GM23248 (cell line): Measurements from ENCODE around the gene AK2. TPM values are rescaled to one million over a fixed set of nuclear protein-coding genes. Genes with fewer than 3 reads are reported as not detected.
"Not testable (repeated sequence)": the region's sequence is repeated elsewhere in the genome, so short reads cannot be mapped to it uniquely, and the experiment has no call there.

Experiments used
- DNase-seq: peaks from one replicate; pipeline ENCODE4 v3.0.0-alpha.2; 2015
- H2AFZ ChIP-seq: fragments of 200-600 bp; sonication (generic); 2 replicates; pipeline ENCODE4 v1.6.1; 2016; ENCODE audit warnings: antibody characterized with exemption
- H3F3A ChIP-seq: fragments of 200-600 bp; sonication (generic); 2 replicates; pipeline ENCODE4 v1.6.1; 2016; ENCODE audit warnings: mild to moderate bottlenecking, antibody characterized with exemption, mixed run types; ENCODE audit not compliant: insufficient read depth
- H3K27ac ChIP-seq: fragments of 200-600 bp; sonication (generic); 2 replicates; pipeline ENCODE4 v1.5.1; 2016; ENCODE audit warnings: mild to moderate bottlenecking
- H3K27me3 ChIP-seq: fragments of 200-600 bp; sonication (generic); replicated peaks from 2 replicates; pipeline ENCODE4 v1.6.1; 2016; ENCODE audit warnings: mild to moderate bottlenecking; ENCODE audit not compliant: insufficient read depth
- H3K36me3 ChIP-seq: fragments of 200-600 bp; sonication (generic); 2 replicates; pipeline ENCODE4 v1.6.1; 2016; ENCODE audit warnings: low read depth, mild to moderate bottlenecking
- H3K4me1 ChIP-seq: fragments of 200-600 bp; sonication (generic); 2 replicates; pipeline ENCODE4 v1.6.1; 2016; ENCODE audit warnings: mild to moderate bottlenecking; ENCODE audit not compliant: insufficient read depth
- H3K4me2 ChIP-seq: fragments of 200-600 bp; sonication (generic); one replicate; pipeline ENCODE4 v1.6.1; 2016; ENCODE audit warnings: mild to moderate bottlenecking; ENCODE audit not compliant: unreplicated experiment
- H3K4me3 ChIP-seq: fragments of 200-600 bp; sonication (generic); 2 replicates; pipeline ENCODE4 v1.5.1; 2016; ENCODE audit warnings: mild to moderate bottlenecking
- H3K79me2 ChIP-seq: fragments of 200-600 bp; sonication (generic); 2 replicates; pipeline ENCODE4 v1.6.1; 2016; ENCODE audit warnings: mild to moderate bottlenecking; ENCODE audit not compliant: insufficient read depth
- H3K9ac ChIP-seq: fragments of 200-600 bp; sonication (generic); 2 replicates; pipeline ENCODE4 v1.6.1; 2016; ENCODE audit warnings: mild to moderate bottlenecking
- H3K9me2 ChIP-seq: fragments of 200-600 bp; sonication (generic); 2 replicates; pipeline ENCODE4 v1.6.1; 2016; ENCODE audit warnings: mixed run types, mild to moderate bottlenecking, moderate library complexity; ENCODE audit not compliant: insufficient read depth
- H3K9me3 ChIP-seq: fragments of 200-600 bp; sonication (generic); one replicate; pipeline ENCODE4 v1.6.1; 2017; ENCODE audit warnings: low read depth
- H4K20me1 ChIP-seq: fragments of 200-600 bp; sonication (generic); 2 replicates; pipeline ENCODE4 v1.6.0; 2016; ENCODE audit not compliant: insufficient read depth
- EZH2 ChIP-seq: fragments of 200-600 bp; sonication (generic); IDR thresholded peaks from 2 replicates; pipeline ENCODE4 v1.6.1; 2018; ENCODE audit warnings: antibody characterized with exemption, mild to moderate bottlenecking; ENCODE audit not compliant: insufficient read depth, poor library complexity, severe bottlenecking
- EZH2phosphoT487 ChIP-seq: fragments of 200-600 bp; sonication (generic); IDR thresholded peaks from 2 replicates; pipeline ENCODE4 v1.6.1; 2018; ENCODE audit warnings: antibody characterized with exemption, moderate library complexity, mild to moderate bottlenecking, low read depth; ENCODE audit not compliant: insufficient read depth
- WGBS, 2 experiments: methylation state at CpG; one replicate each; pipeline ENCODE4 v1.1.6; 2015 to 2017; ENCODE audit warnings: low lambda C conversion rate in 2 of 2, low coverage in 1 of 2; ENCODE audit errors: missing lambda C conversion rate in 2 of 2; 5-methylcytosine and 5-hydroxymethylcytosine counted together
- in situ Hi-C: fragments of 300-500 bp; cut with MboI; formaldehyde crosslinking; loops from 2 replicates; pipeline ENCODE4 v1.15.0; 2020
- polyA plus RNA-seq: library from polyadenylated mRNA; unstranded; fragments of >200 nt; fragmentation: Nextera tagmentation; extraction: Ambion mirVana; gene quantifications from 2 replicates; pipeline ENCODE4 v1.2.1, GENCODE V29; 2016
- total RNA-seq: library from RNA; depleted of rRNA; stranded (reverse); fragments of >200 nt; shearing (Covaris generic); gene quantifications from 2 replicates; pipeline ENCODE4 v1.2.3, GENCODE V29; 2014

Gene AK2
- total and polyA plus RNA-seq, 2 experiments from 2014 or later: 134 to 179 TPM

DNA sequence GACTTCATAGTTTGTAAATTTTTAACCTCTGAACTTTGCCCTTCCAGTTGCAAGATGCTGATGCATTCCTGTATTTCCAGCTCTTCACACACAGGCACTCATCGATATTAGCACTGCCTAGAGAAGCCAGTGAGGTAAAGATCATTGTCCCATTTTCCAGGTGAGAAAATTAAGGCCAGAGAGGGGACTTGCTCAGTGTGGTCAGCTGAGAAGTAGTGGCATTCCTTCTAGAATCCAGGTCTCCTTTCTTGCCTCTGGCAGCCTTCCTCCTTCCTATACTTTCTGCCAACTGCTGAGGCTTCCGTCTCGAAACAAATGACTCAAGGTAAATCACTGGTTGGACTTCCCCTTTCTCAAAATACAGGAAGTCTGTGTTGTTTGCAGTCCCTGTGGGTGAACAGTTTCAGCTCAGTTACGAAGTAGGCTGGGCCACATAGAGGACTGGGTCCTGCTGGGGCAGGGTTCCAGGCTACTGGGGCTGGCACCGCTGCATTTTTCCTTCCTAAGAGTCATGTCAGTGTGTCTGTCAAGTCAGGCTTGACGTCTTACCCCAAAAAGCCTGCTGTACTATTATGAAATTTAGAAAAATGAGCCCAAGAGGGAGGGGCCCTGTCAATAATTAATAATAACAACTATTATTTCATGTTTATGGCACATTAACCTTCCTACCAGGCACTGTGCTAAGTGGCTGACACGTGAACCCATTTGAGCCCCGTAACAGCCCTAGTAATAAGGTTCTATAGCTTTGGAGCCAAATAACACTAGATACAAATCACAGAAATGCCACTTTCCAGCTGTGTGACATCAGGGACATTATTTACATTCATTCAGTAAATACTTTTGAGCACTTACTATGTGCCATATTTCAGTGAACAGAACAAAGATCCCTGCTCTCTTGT, 55.4 kb downstream of the AK2 start:
- DNase-seq: peak; percentile 91
- H3K4me1 ChIP-seq: peaks cover 20% of the 10 kb centered on the region
- peak overlapping the region; percentile 68 for H3K9ac ChIP-seq
- no peak overlapping the region for H3K4me3 ChIP-seq
- no peaks in the 10 kb centered on the region for H3K79me2 ChIP-seq
- no peaks in the 10 kb centered on the region for H3K27me3 ChIP-seq
- peaks cover 11% of the 10 kb centered on the region; the same call in 1 of the 2 replicates for H3F3A ChIP-seq
- no peaks in the 10 kb centered on the region for H4K20me1 ChIP-seq
- H3K9me3 ChIP-seq: no peaks in the 10 kb centered on the region
- TF ChIP-seq EZH2phosphoT487: no peak
- no peak for TF ChIP-seq EZH2
- H2AFZ ChIP-seq: peak overlapping the region; percentile 81
- in situ Hi-C loops: no loop called here
- peak overlapping the region; percentile 75 for H3K27ac ChIP-seq
- H3K36me3 ChIP-seq: no peaks in the 10 kb centered on the region
- WGBS, 2 experiments: 17 to 20% methylated on average over 8 of the region's 8 CpGs
- H3K9me2 ChIP-seq: no peaks in the 10 kb centered on the region
- H3K4me2 ChIP-seq: peak overlapping the region; percentile 55

DNA sequence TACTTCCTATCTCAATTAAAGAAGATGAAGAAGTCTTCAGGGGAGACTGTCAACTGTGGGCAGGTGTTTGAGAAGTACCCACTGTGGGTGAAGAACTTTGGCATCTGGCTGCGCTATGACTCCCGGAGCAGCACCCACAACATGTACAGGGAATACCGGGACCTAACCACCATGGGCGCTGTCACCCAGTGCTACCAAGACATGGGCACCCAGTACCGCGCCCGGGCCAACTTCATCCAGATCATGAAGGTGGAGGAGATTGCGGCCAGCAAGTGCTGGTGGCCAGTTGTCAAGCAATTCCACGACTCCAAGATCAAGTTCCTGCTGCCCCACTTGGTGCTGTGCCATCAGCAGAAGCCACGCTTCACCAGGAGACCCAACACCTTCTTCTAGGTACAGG, 56.6 kb downstream of the AK2 start:
- Histone ChIP-seq H3K4me1 (peaks cover 20% of the 10 kb centered on the region), H3K4me3 (no peak overlapping the region), H3F3A (peaks cover 8% of the 10 kb centered on the region; the same call in 1 of the 2 replicates), H3K9ac (no peak overlapping the region), H3K27ac (no peak overlapping the region), H3K79me2 (no peaks in the 10 kb centered on the region), H4K20me1 (no peaks in the 10 kb centered on the region), H3K36me3 (no peaks in the 10 kb centered on the region), H3K27me3 (no peaks in the 10 kb centered on the region), H2AFZ (no peak overlapping the region), H3K4me2 (no peak overlapping the region), H3K9me3 (no peaks in the 10 kb centered on the region), H3K9me2 (no peaks in the 10 kb centered on the region)
- TF ChIP-seq EZH2phosphoT487: no peak
- no peak for TF ChIP-seq EZH2
- in situ Hi-C loops: no loop called here
- no peak for DNase-seq
- WGBS, 2 experiments: 97 to 100% methylated on average over 10 of the region's 10 CpGs

DNA sequence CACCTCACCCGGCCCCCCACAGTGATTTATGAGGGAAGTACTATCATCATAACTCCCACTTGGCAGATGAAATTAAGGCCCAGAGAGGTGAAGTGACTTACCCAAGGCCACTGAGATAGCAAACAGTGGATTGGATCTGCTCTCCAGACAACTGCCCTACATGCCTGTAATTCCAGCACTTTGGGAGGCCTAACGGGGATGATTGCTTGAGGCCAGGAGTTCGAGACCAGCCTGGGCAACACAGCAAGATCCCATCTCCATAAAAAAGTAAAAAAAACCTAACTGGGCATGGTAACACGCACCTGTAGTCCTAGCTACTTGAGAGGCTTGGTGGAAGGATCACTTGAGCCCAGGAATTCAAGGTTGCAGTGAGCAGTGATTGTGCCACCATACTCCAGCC, 57.8 kb downstream of the AK2 start:
- no peak overlapping the region for H3K4me3 ChIP-seq
- H4K20me1 ChIP-seq: no peaks in the 10 kb centered on the region
- H3F3A ChIP-seq: peaks cover 7% of the 10 kb centered on the region; the same call in 1 of the 2 replicates
- H3K27ac ChIP-seq: no peak overlapping the region
- H3K9me2 ChIP-seq: no peaks in the 10 kb centered on the region
- H3K36me3 ChIP-seq: no peaks in the 10 kb centered on the region
- no peaks in the 10 kb centered on the region for H3K27me3 ChIP-seq
- H3K9ac ChIP-seq: no peak overlapping the region
- in situ Hi-C loops: no loop called here
- WGBS, 2 experiments: 95% methylated on average over 4 of the region's 4 CpGs
- no peak for DNase-seq
- no peak for TF ChIP-seq EZH2phosphoT487
- H3K4me2 ChIP-seq: no peak overlapping the region
- H3K9me3 ChIP-seq: no peaks in the 10 kb centered on the region
- H2AFZ ChIP-seq: no peak overlapping the region
- peaks cover 10% of the 10 kb centered on the region for H3K4me1 ChIP-seq
- no peaks in the 10 kb centered on the region for H3K79me2 ChIP-seq

DNA sequence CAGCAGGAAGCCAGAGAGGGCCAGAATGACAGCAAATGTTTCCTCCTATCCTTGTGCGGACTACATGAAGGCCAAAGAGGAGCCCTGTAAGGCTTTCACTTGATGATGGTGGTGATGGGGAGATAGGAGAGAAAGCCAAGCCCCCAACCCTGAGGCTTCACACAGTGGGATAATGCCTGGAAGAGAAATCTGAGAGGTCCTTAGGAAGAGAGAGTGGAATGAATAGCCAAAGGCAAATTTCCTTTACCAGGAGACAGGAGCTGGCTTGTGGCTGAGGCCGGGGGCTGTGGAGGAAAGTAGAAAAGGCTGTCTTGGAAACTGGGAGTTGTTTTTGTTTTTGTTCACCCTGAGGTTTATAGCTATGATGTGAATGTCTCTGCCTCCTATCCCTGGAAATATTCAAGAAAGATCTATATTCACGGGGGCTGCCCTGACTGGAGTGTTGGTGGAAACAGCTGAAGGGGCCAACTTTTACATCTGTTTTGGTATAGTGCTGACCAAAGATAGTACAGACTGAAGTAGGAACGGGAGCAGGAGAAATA, 59.1 kb downstream of the AK2 start:
- Histone ChIP-seq H4K20me1 (no peaks in the 10 kb centered on the region), H3K36me3 (no peaks in the 10 kb centered on the region), H3K9me2 (no peaks in the 10 kb centered on the region), H2AFZ (no peak overlapping the region), H3K79me2 (no peaks in the 10 kb centered on the region), H3K27me3 (no peaks in the 10 kb centered on the region), H3K4me2 (no peak overlapping the region), H3K4me3 (no peak overlapping the region), H3K27ac (no peak overlapping the region), H3K4me1 (peaks cover 10% of the 10 kb centered on the region), H3F3A (peaks cover 7% of the 10 kb centered on the region; the same call in 1 of the 2 replicates), H3K9me3 (no peaks in the 10 kb centered on the region), H3K9ac (no peak overlapping the region)
- in situ Hi-C loops: no loop called here
- no peak for DNase-seq
- no peak for TF ChIP-seq EZH2
- no peak for TF ChIP-seq EZH2phosphoT487
- WGBS, 2 experiments: 52 to 58% methylated on average over 4 of the region's 4 CpGs

DNA sequence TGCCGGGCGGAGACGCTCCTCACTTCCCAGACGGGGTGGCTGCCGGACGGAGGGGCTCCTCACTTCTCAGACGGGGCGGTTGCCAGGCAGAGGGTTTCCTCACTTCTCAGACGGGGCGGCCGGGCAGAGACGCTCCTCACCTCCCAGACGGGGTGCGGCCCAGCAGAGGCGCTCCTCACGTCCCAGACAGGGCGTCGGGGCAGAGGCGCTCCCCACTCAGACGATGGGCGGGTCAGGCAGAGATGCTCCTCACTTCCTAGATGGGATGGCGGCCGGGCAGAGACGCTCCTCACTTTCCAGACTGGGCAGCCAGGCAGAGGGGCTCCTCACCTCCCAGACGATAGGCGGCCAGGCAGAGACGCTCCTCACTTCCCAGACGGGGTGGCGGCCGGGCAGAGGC, 61.6 kb downstream of the AK2 start:
- H3K4me2 ChIP-seq, H3K9ac ChIP-seq, H3K27me3 ChIP-seq, H3K4me3 ChIP-seq, in situ Hi-C loops, H3K27ac ChIP-seq, H3K9me2 ChIP-seq, H3F3A ChIP-seq, H4K20me1 ChIP-seq, H3K36me3 ChIP-seq, H3K79me2 ChIP-seq, H3K9me3 ChIP-seq, H2AFZ ChIP-seq, DNase-seq, H3K4me1 ChIP-seq: not testable (repeated sequence)
- WGBS, 2 experiments: 90 to 95% methylated on average over 12 to 27 of the region's 30 CpGs

DNA sequence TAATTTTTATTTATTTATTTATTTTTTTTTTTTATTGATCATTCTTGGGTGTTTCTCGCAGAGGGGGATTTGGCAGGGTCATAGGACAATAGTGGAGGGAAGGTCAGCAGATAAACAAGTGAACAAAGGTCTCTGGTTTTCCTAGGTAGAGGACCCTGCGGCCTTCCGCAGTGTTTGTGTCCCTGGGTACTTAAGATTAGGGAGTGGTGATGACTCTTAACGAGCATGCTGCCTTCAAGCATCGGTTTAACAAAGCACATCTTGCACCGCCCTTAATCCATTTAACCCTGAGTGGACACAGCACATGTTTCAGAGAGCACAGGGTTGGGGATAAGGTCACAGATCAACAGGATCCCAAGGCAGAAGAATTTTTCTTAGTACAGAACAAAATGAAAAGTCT, 63.2 kb downstream of the AK2 start:
- H2AFZ ChIP-seq, in situ Hi-C loops, H3K36me3 ChIP-seq, DNase-seq, H3K4me3 ChIP-seq, H4K20me1 ChIP-seq, H3K9me2 ChIP-seq, H3K79me2 ChIP-seq, H3K27ac ChIP-seq, H3K27me3 ChIP-seq, H3K9me3 ChIP-seq: not testable (repeated sequence)
- H3K4me1 ChIP-seq: peaks cover 12% of the 10 kb centered on the region
- WGBS, 2 experiments: 19 to 27% methylated on average over 4 of the region's 6 CpGs
- peaks cover 10% of the 10 kb centered on the region; the same call in 1 of the 2 replicates for H3F3A ChIP-seq
- peak overlapping the region; percentile 78; the same call in 1 of the 2 replicates for H3K9ac ChIP-seq
- peak overlapping the region; percentile 91 for H3K4me2 ChIP-seq
